Measurements from ENCODE around the gene VSTM2L.

VSTM2L gene

GRCh38 chr20:37972256-37973058 lies 69.5 kb downstream of the VSTM2L start:
- Histone ChIP-seq H3K4me2 (ENCODE audit: insufficient read depth, low read length) (no peak overlapping the region), H4K20me1 (ENCODE audit: insufficient read depth, low read length) (0 out of 2 replicates have a peak, but pooled peaks cover 4% of the 10 kb centered on the region), H3K27me3 (ENCODE audit: insufficient read depth, low read length, poor library complexity) (no peaks in the 10 kb centered on the region), H2AFZ (ENCODE audit: low read depth, low read length) (no peak overlapping the region), H3K4me3 (ENCODE audit: low read depth in 1 of 2, low read length in 2 of 2) (no peak overlapping the region), H3K36me3 (ENCODE audit: insufficient read depth, low read length) (no peaks in the 10 kb centered on the region), H3K79me2 (ENCODE audit: insufficient read depth, low read length) (no peaks in the 10 kb centered on the region), H3K4me1 (ENCODE audit: insufficient read depth, low read length) (no peaks in the 10 kb centered on the region), H3K9ac (ENCODE audit: low read depth, low read length) (no peak overlapping the region), H3K27ac (ENCODE audit: low read length) (no peak overlapping the region), H3K9me3 (ENCODE audit: insufficient read depth, low read length, severe bottlenecking) (no peaks in the 10 kb centered on the region)
- ATAC-seq (ENCODE audit: insufficient read depth, low read depth) (no peak), DNase-seq (no peak)
- TF ChIP-seq CTCF (IDR thresholded peaks at IDR 0.05; ENCODE audit: borderline replicate concordance, extremely low read depth, low read length, poor library complexity, severe bottlenecking) = no peak
- TF ChIP-seq EZH2 (IDR thresholded peaks at IDR 0.05; ENCODE audit: borderline replicate concordance, low read depth, low read length, severe bottlenecking) = no peak

GRCh38 chr20:37973059-37973910 lies 70.4 kb downstream of the VSTM2L start:
- H3K4me1 ChIP-seq (ENCODE audit: insufficient read depth, low read length) = no peaks in the 10 kb centered on the region

GRCh38 chr20:37976887-37977286 lies 74.0 kb downstream of the VSTM2L start:
- Histone ChIP-seq H3K27me3 (ENCODE audit: insufficient read depth, low read length, poor library complexity) (no peaks in the 10 kb centered on the region), H2AFZ (ENCODE audit: low read depth, low read length) (no peak overlapping the region), H3K4me1 (ENCODE audit: insufficient read depth, low read length) (no peaks in the 10 kb centered on the region), H4K20me1 (ENCODE audit: insufficient read depth, low read length) (peaks cover 4% of the 10 kb centered on the region; the same call in 1 of the 2 replicates), H3K79me2 (ENCODE audit: insufficient read depth, low read length) (no peaks in the 10 kb centered on the region), H3K27ac (ENCODE audit: low read length) (no peak overlapping the region), H3K9ac (ENCODE audit: low read depth, low read length) (no peak overlapping the region), H3K36me3 (ENCODE audit: insufficient read depth, low read length) (peaks cover 5% of the 10 kb centered on the region), H3K4me2 (ENCODE audit: insufficient read depth, low read length) (no peak overlapping the region), H3K9me3 (ENCODE audit: insufficient read depth, low read length, severe bottlenecking) (no peaks in the 10 kb centered on the region), H3K4me3 (ENCODE audit: low read depth in 1 of 2, low read length in 2 of 2) (no peak overlapping the region)
- no peak for DNase-seq
- ATAC-seq (ENCODE audit: insufficient read depth, low read depth) = no peak
- TF ChIP-seq CTCF (IDR thresholded peaks at IDR 0.05; ENCODE audit: borderline replicate concordance, extremely low read depth, low read length, poor library complexity, severe bottlenecking) (no peak), EZH2 (IDR thresholded peaks at IDR 0.05; ENCODE audit: borderline replicate concordance, low read depth, low read length, severe bottlenecking) (no peak)

More at GRCh38 chr20:37973059-37973910, 70.4 kb downstream of the VSTM2L start:
- Histone ChIP-seq H3K36me3 (ENCODE audit: insufficient read depth, low read length) (no peaks in the 10 kb centered on the region), H3K27me3 (ENCODE audit: insufficient read depth, low read length, poor library complexity) (no peaks in the 10 kb centered on the region), H2AFZ (ENCODE audit: low read depth, low read length) (no peak overlapping the region), H3K4me3 (ENCODE audit: low read depth in 1 of 2, low read length in 2 of 2) (no peak overlapping the region), H4K20me1 (ENCODE audit: insufficient read depth, low read length) (peaks cover 4% of the 10 kb centered on the region; the same call in 1 of the 2 replicates), H3K4me2 (ENCODE audit: insufficient read depth, low read length) (no peak overlapping the region), H3K79me2 (ENCODE audit: insufficient read depth, low read length) (no peaks in the 10 kb centered on the region), H3K9me3 (ENCODE audit: insufficient read depth, low read length, severe bottlenecking) (no peaks in the 10 kb centered on the region), H3K9ac (ENCODE audit: low read depth, low read length) (no peak overlapping the region), H3K27ac (ENCODE audit: low read length) (no peak overlapping the region)
- DNase-seq (no peak), ATAC-seq (ENCODE audit: insufficient read depth, low read depth) (no peak)
- no peak for TF ChIP-seq EZH2 (IDR thresholded peaks at IDR 0.05; ENCODE audit: borderline replicate concordance, low read depth, low read length, severe bottlenecking)
- TF ChIP-seq CTCF (IDR thresholded peaks at IDR 0.05; ENCODE audit: borderline replicate concordance, extremely low read depth, low read length, poor library complexity, severe bottlenecking) = no peak

All from DND-41 (cell line).